ENCODE measurements around the gene KLHL3. TPM values are rescaled to one million over a fixed set of nuclear protein-coding genes. Genes with fewer than 3 reads are reported as not detected.

Gene KLHL3
- total RNA-seq, 6 experiments from 2014 or later = 1.9 to 8.5 (median 3.3) TPM

DNA sequence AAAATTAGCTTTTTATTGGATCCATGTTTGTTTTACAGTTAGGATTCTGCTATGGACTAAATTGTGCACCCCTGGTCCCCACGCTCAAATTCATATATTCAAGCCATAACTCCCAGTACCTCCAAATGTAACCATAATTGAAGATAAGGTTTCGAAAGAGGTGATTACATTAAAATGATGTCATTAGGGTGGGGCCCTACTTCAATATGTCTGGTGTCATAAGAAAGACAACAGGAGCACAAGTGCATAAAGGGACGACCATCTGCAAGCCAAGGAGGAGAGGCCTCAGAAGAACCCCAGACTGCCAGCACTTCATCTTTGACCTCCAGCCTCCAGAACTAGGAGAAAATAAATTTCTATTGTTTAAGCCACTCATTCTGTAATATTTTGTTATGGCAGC lies 25.7 kb upstream of the KLHL3 start:
- intact Hi-C loops (cut with DNase I) = no loop called here
- Histone ChIP-seq H3K4me1 (no peaks in the 10 kb centered on the region), H3K36me3 (no peaks in the 10 kb centered on the region), H3K4me3 (no peak overlapping the region), H3K27ac (no peak overlapping the region), H3K27me3 (no peaks in the 10 kb centered on the region), H3K9me3 (no peaks in the 10 kb centered on the region)
- TF ChIP-seq POLR2A (IDR thresholded peaks at IDR 0.05) (no peak), CTCF (IDR thresholded peaks at IDR 0.05) (no peak)
- WGBS (ENCODE audit: insufficient coverage, low coverage, low lambda C conversion rate, missing lambda C conversion rate) = 88% methylated on average over 3 of the region's 3 CpGs
- ATAC-seq = no peak
- no peak for DNase-seq

DNA sequence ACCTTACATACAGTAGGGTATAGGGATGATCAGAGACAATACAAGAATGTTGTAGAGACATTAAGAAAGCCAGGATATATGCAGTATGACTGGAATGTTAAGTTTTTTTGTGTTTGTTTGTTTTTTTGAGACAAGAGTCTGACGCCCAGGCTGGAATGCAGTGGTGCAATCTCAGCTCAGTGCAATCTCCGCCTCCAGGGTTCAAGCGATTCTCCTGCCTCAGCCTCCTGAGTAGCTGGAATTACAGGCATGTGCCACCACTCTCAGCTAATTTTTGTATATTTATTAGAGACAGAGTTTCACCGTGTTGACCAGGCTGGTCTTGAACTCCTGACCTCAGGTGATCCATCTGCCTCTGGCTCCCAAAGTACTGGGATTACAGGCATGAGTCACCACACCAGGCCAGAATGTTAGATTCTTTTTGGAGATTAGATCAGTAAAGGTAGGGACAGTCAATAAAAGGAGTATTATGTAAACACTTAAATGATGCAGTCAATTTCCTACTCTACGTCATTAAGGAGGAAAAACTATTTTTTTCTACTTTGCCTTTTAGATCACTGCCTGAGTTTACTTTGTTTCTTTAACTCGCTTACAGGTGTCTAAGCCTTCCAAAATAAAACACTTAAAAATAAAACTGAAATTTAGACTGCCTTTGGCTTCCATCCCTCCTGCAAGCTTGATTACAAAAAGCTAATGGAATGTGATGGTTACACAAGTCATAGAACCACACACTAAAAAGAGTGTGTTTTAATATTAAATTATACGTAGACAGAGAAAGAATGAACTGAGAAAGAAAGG lies 25.0 kb upstream of the KLHL3 start:
- no peak for DNase-seq
- H3K27me3 ChIP-seq = no peaks in the 10 kb centered on the region
- no peaks in the 10 kb centered on the region for H3K4me1 ChIP-seq
- H3K27ac ChIP-seq = no peak overlapping the region
- TF ChIP-seq POLR2A (IDR thresholded peaks at IDR 0.05) (no peak), CTCF (IDR thresholded peaks at IDR 0.05) (no peak)
- 52% methylated on average over 5 of the region's 7 CpGs for WGBS (ENCODE audit: insufficient coverage, low coverage, low lambda C conversion rate, missing lambda C conversion rate)
- H3K9me3 ChIP-seq = no peaks in the 10 kb centered on the region
- H3K4me3 ChIP-seq = no peak overlapping the region
- H3K36me3 ChIP-seq = no peaks in the 10 kb centered on the region
- ATAC-seq = peak in 1 of 4 donors; percentile 21
- intact Hi-C loops (cut with DNase I) = no loop called here

- H3K27me3 ChIP-seq = no peaks in the 10 kb centered on the region
- no peak overlapping the region for H3K27ac ChIP-seq
- intact Hi-C loops (cut with DNase I) = no loop called here
- H3K4me3 ChIP-seq = no peak overlapping the region
- no peaks in the 10 kb centered on the region for H3K4me1 ChIP-seq
- no peaks in the 10 kb centered on the region for H3K36me3 ChIP-seq
- 100% methylated on average over 2 of the region's 4 CpGs for WGBS (ENCODE audit: insufficient coverage, low coverage, low lambda C conversion rate, missing lambda C conversion rate)
- TF ChIP-seq CTCF (IDR thresholded peaks at IDR 0.05) = no peak
- no peak for TF ChIP-seq POLR2A (IDR thresholded peaks at IDR 0.05)
- H3K9me3 ChIP-seq = no peaks in the 10 kb centered on the region
- ATAC-seq (no peak), DNase-seq (no peak)
Measured at GRCh38 chr5:137760294-137760693, 24.4 kb upstream of the KLHL3 start.

DNA sequence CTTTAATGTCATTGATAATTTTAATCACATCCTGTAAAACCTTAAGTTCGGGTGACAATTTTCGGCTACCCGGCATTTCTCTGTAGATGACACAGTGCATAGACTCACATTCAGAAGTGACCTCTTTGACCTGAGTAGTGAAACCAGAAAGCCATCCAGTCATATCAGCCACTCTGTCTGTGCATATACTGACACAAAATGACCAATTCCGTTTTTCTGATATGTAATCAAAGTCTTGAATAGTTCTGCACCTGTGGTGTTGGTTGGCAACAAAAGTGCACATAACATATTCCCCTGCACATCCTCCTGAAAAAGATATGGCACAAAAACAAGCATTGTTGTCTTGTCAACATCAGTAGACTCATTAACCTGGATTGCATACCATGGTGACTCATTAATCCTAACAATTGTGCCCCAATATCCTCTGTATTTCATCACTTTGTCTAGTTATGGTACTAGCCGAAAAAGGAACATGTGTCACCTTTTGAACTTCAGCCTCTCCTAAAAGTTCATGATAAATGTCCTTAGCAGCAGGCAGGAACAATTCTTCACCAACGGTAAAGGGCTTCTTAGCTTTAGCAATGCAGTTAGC lies 22.9 kb upstream of the KLHL3 start:
- ATAC-seq = no peak
- H3K27ac ChIP-seq = no peak overlapping the region
- no peak for DNase-seq
- no peaks in the 10 kb centered on the region for H3K36me3 ChIP-seq
- no peak for TF ChIP-seq CTCF (IDR thresholded peaks at IDR 0.05)
- TF ChIP-seq POLR2A (IDR thresholded peaks at IDR 0.05) = no peak
- no peaks in the 10 kb centered on the region for H3K27me3 ChIP-seq
- H3K4me3 ChIP-seq = no peak overlapping the region
- intact Hi-C loops (cut with DNase I) = no loop called here
- H3K9me3 ChIP-seq = no peaks in the 10 kb centered on the region
- 55% methylated on average over 6 of the region's 6 CpGs for WGBS (ENCODE audit: insufficient coverage, low coverage, low lambda C conversion rate, missing lambda C conversion rate)
- H3K4me1 ChIP-seq = no peaks in the 10 kb centered on the region

Measured in right lobe of liver (tissue), 6 donors.